GM12878 (cell line): ENCODE data around the gene GRIK2. TPM values are rescaled to one million over a fixed set of nuclear protein-coding genes. Genes with fewer than 3 reads are reported as not detected.

ENCODE experiments used
- ATAC-seq: fragments of 200-7000 bp; cut with Tn5 transposase; 3 replicates; pipeline ENCODE4 v1.9.1; 2020; ENCODE audit warnings: mild to moderate bottlenecking, moderate library complexity
- BruUV-seq: library from RNA; stranded (reverse); fragments of 400-500 nt; replicated peaks from 2 replicates; lab custom pipeline; 2021; lab: Mats Ljungman, UMichigan
- CTCF ChIA-PET: fragments of 300-600 bp; sonication (Branson Sonifier 250); formaldehyde crosslinking; extraction: SDS; loops from one replicate; lab custom pipeline; 2021; ENCODE audit warnings: inconsistent platforms; lab: Yijun Ruan, JAX
- POLR2A ChIA-PET: fragments of 350-600 bp; formaldehyde crosslinking; extraction: SDS; loops from one replicate; lab custom pipeline; 2021; ENCODE audit warnings: inconsistent platforms; lab: Charles Lee
- RAD21 ChIA-PET: fragments of 300-600 bp; sonication (Branson Sonifier 250); formaldehyde crosslinking; loops from one replicate; lab custom pipeline; 2023; ENCODE audit warnings: antibody characterized with exemption; ENCODE audit not compliant: unreplicated experiment; lab: Charles Lee
- SMC1A ChIA-PET: fragments of 300-600 bp; sonication (Branson Sonifier 250); formaldehyde crosslinking; loops from one replicate; lab custom pipeline; 2023; ENCODE audit not compliant: unreplicated experiment, uncharacterized antibody; lab: Charles Lee
- DNase-seq: peaks from one replicate; pipeline ENCODE4 v3.0.0-alpha.2; 2011; ENCODE audit warnings: low read depth, low spot score
- FAIRE-seq: peaks from 3 replicates; lab custom pipeline; 2011; peaks lifted over from hg19 to GRCh38; lab: Jason Lieb, UNC
- H2AFZ ChIP-seq: 2 replicates; pipeline ENCODE4 v1.6.0; 2011; ENCODE audit warnings: low read depth, low read length, control low read depth; ENCODE audit not compliant: control insufficient read depth
- H3K27ac ChIP-seq: 2 replicates; pipeline ENCODE4 v1.5.1; 2011; ENCODE audit warnings: control low read depth; ENCODE audit not compliant: control insufficient read depth, insufficient read depth
- H3K27me3 ChIP-seq, 2 experiments: replicated peaks in 1 of 2; 2 replicates each; pipeline versions ENCODE4 v1.6.0 to v1.6.1; 2011; ENCODE audit warnings: low read length in 1 of 2; ENCODE audit not compliant: control insufficient read depth in 2 of 2, insufficient read depth in 2 of 2
- H3K36me3 ChIP-seq, 2 experiments: 2 replicates each; pipeline ENCODE4 v1.5.1; 2011; ENCODE audit warnings: low read length in 1 of 2; ENCODE audit not compliant: control insufficient read depth in 2 of 2, insufficient read depth in 2 of 2
- H3K4me1 ChIP-seq: 2 replicates; pipeline ENCODE4 v1.6.1; 2011; ENCODE audit warnings: mild to moderate bottlenecking, low read length, moderate library complexity, mixed read lengths; ENCODE audit not compliant: control insufficient read depth, insufficient read depth
- H3K4me2 ChIP-seq: 2 replicates; pipeline ENCODE4 v1.6.0; 2011; ENCODE audit warnings: control low read depth; ENCODE audit not compliant: control insufficient read depth, insufficient read depth
- H3K4me3 ChIP-seq: fragments of 200-600 bp; sonication (generic); 2 replicates; pipeline ENCODE4 v1.5.1; 2016
- H3K79me2 ChIP-seq: 2 replicates; pipeline ENCODE4 v1.6.0; 2011; ENCODE audit warnings: low read length; ENCODE audit not compliant: control insufficient read depth, insufficient read depth
- H3K9ac ChIP-seq: 2 replicates; pipeline ENCODE4 v1.8.0; 2011; ENCODE audit warnings: low read length, control low read depth, mixed read lengths; ENCODE audit not compliant: control insufficient read depth, insufficient read depth
- H3K9me3 ChIP-seq: replicated peaks from 3 replicates; pipeline ENCODE4 v1.5.1; 2011; ENCODE audit warnings: mild to moderate bottlenecking, low read length; ENCODE audit not compliant: control insufficient read depth, insufficient read depth
- H4K20me1 ChIP-seq: 2 replicates; pipeline ENCODE4 v1.6.0; 2011; ENCODE audit not compliant: control insufficient read depth, insufficient read depth
- BCL3 ChIP-seq: IDR thresholded peaks from 2 replicates; pipeline ENCODE4 v1.6.1; 2011; ENCODE audit warnings: borderline replicate concordance, low read depth, mild to moderate bottlenecking, moderate library complexity, low read length; ENCODE audit not compliant: insufficient read depth, poor library complexity, severe bottlenecking
- BRCA1 ChIP-seq: IDR thresholded peaks from 2 replicates; pipeline ENCODE4 v1.6.1; 2011; ENCODE audit warnings: low read depth, low read length, improper control_type of control experiment
- CREB1 ChIP-seq: IDR thresholded peaks from 2 replicates; pipeline ENCODE4 v1.6.1; 2012; ENCODE audit warnings: low read depth, mild to moderate bottlenecking, inconsistent platforms
- CREM ChIP-seq: IDR thresholded peaks from 2 replicates; pipeline ENCODE4 v1.6.1; 2014; ENCODE audit warnings: antibody characterized with exemption, low read depth
- DPF2 ChIP-seq: fragments of 450-650 bp; IDR thresholded peaks from 2 replicates; pipeline ENCODE4 v1.6.1; 2017; ENCODE audit warnings: mild to moderate bottlenecking
- HCFC1 ChIP-seq: fragments of 150-350 bp; IDR thresholded peaks from 2 replicates; pipeline ENCODE4 v1.6.1; 2014; ENCODE audit warnings: low read length
- JUNB ChIP-seq: IDR thresholded peaks from 2 replicates; pipeline ENCODE4 v1.6.1; 2016; ENCODE audit warnings: antibody characterized with exemption, mild to moderate bottlenecking
- KDM1A ChIP-seq: fragments of 200-600 bp; sonication (generic); IDR thresholded peaks from 2 replicates; pipeline ENCODE4 v1.6.1; 2016; ENCODE audit warnings: borderline replicate concordance
- MEF2A ChIP-seq: IDR thresholded peaks from 2 replicates; pipeline ENCODE4 v1.6.1; 2011; ENCODE audit warnings: low read depth, mild to moderate bottlenecking, low read length, moderate library complexity; ENCODE audit not compliant: insufficient read depth
- MTA2 ChIP-seq: fragments of 450-650 bp; IDR thresholded peaks from 2 replicates; pipeline ENCODE4 v1.6.1; 2016; ENCODE audit warnings: low read depth, mild to moderate bottlenecking, moderate library complexity
- NBN ChIP-seq: fragments of 450-650 bp; IDR thresholded peaks from 2 replicates; pipeline ENCODE4 v1.6.1; 2016
- NFIC ChIP-seq: IDR thresholded peaks from 2 replicates; pipeline ENCODE4 v1.6.1; 2012; ENCODE audit warnings: low read depth, mild to moderate bottlenecking, inconsistent platforms, low read length, moderate library complexity
- PAX5 ChIP-seq: IDR thresholded peaks from 2 replicates; pipeline ENCODE4 v1.6.1; 2011; ENCODE audit warnings: low read depth, low read length, borderline replicate concordance
- PML ChIP-seq: IDR thresholded peaks from 2 replicates; pipeline ENCODE4 v1.6.1; 2012; ENCODE audit warnings: low read length, inconsistent platforms
- RUNX3 ChIP-seq: IDR thresholded peaks from 2 replicates; pipeline ENCODE4 v1.6.1; 2012; ENCODE audit warnings: low read length, inconsistent platforms
- SREBF2 ChIP-seq: IDR thresholded peaks from 2 replicates; pipeline ENCODE4 v1.6.1; 2012; ENCODE audit warnings: mild to moderate bottlenecking, low read length
- TARDBP ChIP-seq: IDR thresholded peaks from 2 replicates; pipeline ENCODE4 v1.6.1; 2016; ENCODE audit warnings: borderline replicate concordance
- TCF7 ChIP-seq: IDR thresholded peaks from 2 replicates; pipeline ENCODE4 v1.6.1; 2014; ENCODE audit warnings: antibody characterized with exemption, borderline replicate concordance
- USF2 ChIP-seq: IDR thresholded peaks from 2 replicates; pipeline ENCODE4 v1.6.1; 2011; ENCODE audit warnings: low read depth, low read length, improper control_type of control experiment, borderline replicate concordance
- WGBS: methylation state at CpG from one replicate; pipeline ENCODE4 v1.1.6; 2016; ENCODE audit warnings: low lambda C conversion rate; ENCODE audit not compliant: insufficient replicate concordance, insufficient coverage; ENCODE audit errors: missing lambda C conversion rate; 5-methylcytosine and 5-hydroxymethylcytosine counted together
- in situ Hi-C: fragments of 300-500 bp; cut with MboI; formaldehyde crosslinking; loops from 9 replicates; pipeline ENCODE4 v1.14.3; 2018; ENCODE audit warnings: mixed read lengths
- intact Hi-C: fragments of 100-400 bp; cut with micrococcal nuclease; formaldehyde crosslinking; loops from one replicate; pipeline ENCODE4 v1.14.2; 2022; ENCODE audit not compliant: unreplicated experiment
- polyA plus RNA-seq, 11 experiments: library from polyadenylated mRNA; depleted of rRNA in 4 of 11; unstranded in 6 of 11; stranded (reverse) in 5 of 11; fragments of >200 nt; fragmentation: Nextera tagmentation in 4 of 11; fragmentation: Illumina TruSeq in 1 of 11; extraction: Ambion mirVana in 4 of 11; extraction: Trizol in 1 of 11; gene quantifications; 1 replicate in 1 of 11; 2 replicates in 10 of 11; pipeline versions ENCODE4 v1.2.1 to v1.2.3, GENCODE V29; 2011 to 2016; ENCODE audit warnings: inconsistent platforms in 2 of 11, missing spikeins in 2 of 11, low read depth in 1 of 11
- total RNA-seq, 4 experiments: library from RNA; depleted of rRNA in 3 of 4; stranded (reverse); fragments of >200 nt in 3 of 4; fragmentation: Illumina TruSeq in 1 of 4; extraction: Trizol in 1 of 4; gene quantifications; 2 replicates each; pipeline versions ENCODE4 v1.2.1 to v1.2.3, GENCODE V29; 2013 to 2021

GRIK2 gene
- total and polyA plus RNA-seq, 10 of the 15 experiments (the other 5 are each of a cell fraction or from before 2014, with no cell fraction given), result not detected

- no peak for FAIRE-seq
- Histone ChIP-seq H3K27ac (peak overlapping the region; percentile 3; the same call in 1 of the 2 replicates), H3K79me2 (no peaks in the 10 kb centered on the region), H3K36me3 (no peaks in the 10 kb centered on the region), H4K20me1 (no peaks in the 10 kb centered on the region), H3K9ac (no peak overlapping the region), H3K27me3 (no peaks in the 10 kb centered on the region), H3K9me3 (no peaks in the 10 kb centered on the region; the same call in 1 of the 3 replicates), H2AFZ (no peak overlapping the region), H3K4me1 (no peaks in the 10 kb centered on the region), H3K4me2 (peak overlapping the region; percentile 22; the same call in 1 of the 2 replicates), H3K4me3 (no peak overlapping the region)
- CTCF ChIA-PET, result no interaction called here
- ATAC-seq, result peak; percentile 84
- no TSS peak for BruUV-seq
- TF ChIP-seq PAX5 (no peak), TCF7 (no peak), DPF2 (no peak), JUNB (peak; percentile 49), CREM (0 out of 2 replicates have a peak, but pooled peaks have one; percentile 27), PML (no peak), KDM1A (no peak), HCFC1 (no peak), NBN (no peak), CREB1 (0 out of 2 replicates have a peak, but pooled peaks have one; percentile 29), TARDBP (no peak), USF2 (no peak), MEF2A (peak; percentile 61; the same call in 1 of the 2 replicates), BCL3 (no peak), BRCA1 (no peak), NFIC (peak; percentile 54; the same call in 1 of the 2 replicates), SREBF2 (no peak), MTA2 (no peak), RUNX3 (peak; percentile 48; the same call in 1 of the 2 replicates)
- RAD21 ChIA-PET, result no interaction called here
- intact Hi-C loops (no loop called here), in situ Hi-C loops (no loop called here)
- SMC1A ChIA-PET, result interaction anchor here (1.5 kb wide), 1 partner anchor 34 kb away, joined by 4 read pairs; no protein-coding TSS in a partner anchor
- WGBS, result 0% methylated on average over 4 of the region's 4 CpGs
- POLR2A ChIA-PET, result no interaction called here
- no peak for DNase-seq
Observed at GRCh38 chr6:101879782-101880181, 486.3 kb downstream of the GRIK2 start.
